Tibial nerve (tissue), 4 donors: Measurements from ENCODE around the gene KAZN. TPM values are rescaled to one million over a fixed set of nuclear protein-coding genes. Genes with fewer than 3 reads are reported as not detected.

Experiments used
- DNase-seq, 2 donors: peaks; one replicate each; pipeline ENCODE4 v3.0.0-alpha.2; 2019; ENCODE audit warnings: low spot score in 2 of 2
- H3K27ac ChIP-seq, 4 donors: fragments of 200-600 bp; sonication (generic) in 3 of 4; one replicate each; pipeline ENCODE4 v1.5.1; 2017 to 2019; ENCODE audit warnings: mild to moderate bottlenecking in 1 of 4
- H3K27me3 ChIP-seq, 2 donors: fragments of 200-600 bp; sonication (generic) in 1 of 2; one replicate each; pipeline versions ENCODE4 v1.5.1 to v1.6.0; 2017 to 2019
- H3K36me3 ChIP-seq, 3 donors: fragments of 200-600 bp; sonication (generic); one replicate each; pipeline ENCODE4 v1.5.1; 2018 to 2019
- H3K4me1 ChIP-seq, 4 donors: fragments of 200-600 bp; sonication (generic) in 3 of 4; one replicate each; pipeline ENCODE4 v1.5.1; 2017 to 2019
- H3K4me3 ChIP-seq, 4 donors: fragments of 200-600 bp; sonication (generic) in 3 of 4; one replicate each; pipeline ENCODE4 v1.5.1; 2017 to 2019; ENCODE audit warnings: mild to moderate bottlenecking in 1 of 4, moderate library complexity in 1 of 4
- H3K9me3 ChIP-seq, 4 donors: fragments of 200-600 bp; sonication (generic) in 3 of 4; one replicate each; pipeline ENCODE4 v1.5.1; 2017 to 2019
- EP300 ChIP-seq, 2 donors: sonication (generic); formaldehyde crosslinking; IDR thresholded peaks; one replicate each; pipeline ENCODE4 v1.6.1; 2017; ENCODE audit warnings: antibody characterized with exemption in 2 of 2, mild to moderate bottlenecking in 1 of 2
- POLR2A ChIP-seq, 2 donors: fragments of 450-650 bp; IDR thresholded peaks; one replicate each; pipeline ENCODE4 v1.6.1; 2017; ENCODE audit warnings: antibody characterized with exemption in 2 of 2, mild to moderate bottlenecking in 2 of 2, moderate library complexity in 2 of 2
- WGBS, 2 donors: methylation state at CpG; one replicate each; pipeline ENCODE4 v1.1.5; 2018; 5-methylcytosine and 5-hydroxymethylcytosine counted together
- total RNA-seq, 4 donors: library from RNA; depleted of rRNA; stranded (reverse); fragments of >200 nt; gene quantifications; one replicate each; pipeline ENCODE4 v1.1.0, GENCODE V29; 2016
- TF ChIP-seq, protein P1 (sequence below), 5 experiments: fragments of 200-600 bp in 3 of 5; fragments of 450-650 bp in 2 of 5; sonication (generic) in 3 of 5; IDR thresholded peaks; one replicate each; pipeline ENCODE4 v1.5.1; 2016 to 2019; ENCODE audit warnings: antibody characterized with exemption in 5 of 5, mild to moderate bottlenecking in 3 of 5, moderate library complexity in 2 of 5

The KAZN gene
- total RNA-seq, 4 donors from 2014 or later, result 16.0 to 29.2 (median 22.2) TPM

DNA sequence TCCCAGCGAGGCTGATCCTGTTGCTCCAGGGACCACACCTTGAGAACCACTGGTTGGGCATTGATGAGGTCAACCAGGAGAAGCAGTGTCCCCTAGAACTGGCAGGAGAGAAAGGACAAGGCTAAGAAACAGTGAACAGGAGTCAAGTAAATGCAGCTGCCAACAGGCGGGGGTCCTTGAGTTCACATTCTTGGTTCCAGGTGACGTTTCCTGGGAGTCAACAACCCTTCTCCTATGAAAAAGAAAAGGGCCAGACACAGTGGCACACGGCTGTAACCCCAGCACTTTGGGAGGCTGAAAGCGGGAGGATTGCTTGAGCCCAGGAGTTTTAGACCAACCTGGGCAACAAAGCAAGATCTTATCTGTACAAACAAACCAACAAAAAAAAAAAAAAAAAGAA is 98.3 kb downstream of the KAZN start:
- H3K27me3 ChIP-seq, result no peaks in the 10 kb centered on the region
- no peak overlapping the region for H3K4me3 ChIP-seq
- TF ChIP-seq EP300 (IDR thresholded peaks at IDR 0.05) (no peak), POLR2A (IDR thresholded peaks at IDR 0.05) (no peak)
- TF ChIP-seq, protein P1, sequence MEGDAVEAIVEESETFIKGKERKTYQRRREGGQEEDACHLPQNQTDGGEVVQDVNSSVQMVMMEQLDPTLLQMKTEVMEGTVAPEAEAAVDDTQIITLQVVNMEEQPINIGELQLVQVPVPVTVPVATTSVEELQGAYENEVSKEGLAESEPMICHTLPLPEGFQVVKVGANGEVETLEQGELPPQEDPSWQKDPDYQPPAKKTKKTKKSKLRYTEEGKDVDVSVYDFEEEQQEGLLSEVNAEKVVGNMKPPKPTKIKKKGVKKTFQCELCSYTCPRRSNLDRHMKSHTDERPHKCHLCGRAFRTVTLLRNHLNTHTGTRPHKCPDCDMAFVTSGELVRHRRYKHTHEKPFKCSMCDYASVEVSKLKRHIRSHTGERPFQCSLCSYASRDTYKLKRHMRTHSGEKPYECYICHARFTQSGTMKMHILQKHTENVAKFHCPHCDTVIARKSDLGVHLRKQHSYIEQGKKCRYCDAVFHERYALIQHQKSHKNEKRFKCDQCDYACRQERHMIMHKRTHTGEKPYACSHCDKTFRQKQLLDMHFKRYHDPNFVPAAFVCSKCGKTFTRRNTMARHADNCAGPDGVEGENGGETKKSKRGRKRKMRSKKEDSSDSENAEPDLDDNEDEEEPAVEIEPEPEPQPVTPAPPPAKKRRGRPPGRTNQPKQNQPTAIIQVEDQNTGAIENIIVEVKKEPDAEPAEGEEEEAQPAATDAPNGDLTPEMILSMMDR (IDR thresholded peaks at IDR 0.05), result no peak
- peaks cover 0 to 22% (median 0%) of the 10 kb centered on the region in 4 donors for H3K4me1 ChIP-seq
- DNase-seq, result no peak
- H3K9me3 ChIP-seq, result no peaks in the 10 kb centered on the region
- WGBS, 2 donors, result 54 to 79% methylated on average over 4 to 5 of the region's 5 CpGs
- H3K36me3 ChIP-seq, result no peaks in the 10 kb centered on the region
- no peak overlapping the region for H3K27ac ChIP-seq

GRCh38 chr1:14697353-14697752 is 98.9 kb downstream of the KAZN start:
- Histone ChIP-seq H3K4me1 (peaks cover 0 to 22% (median 0%) of the 10 kb centered on the region in 4 donors), H3K27ac (peak overlapping the region in 1 of 4 donors; percentile 1), H3K27me3 (no peaks in the 10 kb centered on the region), H3K4me3 (no peak overlapping the region), H3K9me3 (no peaks in the 10 kb centered on the region), H3K36me3 (no peaks in the 10 kb centered on the region)
- WGBS, 2 donors, result 21 to 26% methylated on average over 4 of the region's 4 CpGs
- no peak for TF ChIP-seq EP300 (IDR thresholded peaks at IDR 0.05)
- DNase-seq, result no peak

- DNase-seq, result no peak
- Histone ChIP-seq H3K4me1 (peaks cover 0 to 22% (median 0%) of the 10 kb centered on the region in 4 donors), H3K9me3 (peaks cover 0 to 2% (median 0%) of the 10 kb centered on the region in 4 donors), H3K4me3 (no peak overlapping the region), H3K36me3 (no peaks in the 10 kb centered on the region), H3K27ac (no peak overlapping the region), H3K27me3 (no peaks in the 10 kb centered on the region)
- no peak for TF ChIP-seq EP300 (IDR thresholded peaks at IDR 0.05)
- TF ChIP-seq, protein P1 (IDR thresholded peaks at IDR 0.05), result no peak
- TF ChIP-seq POLR2A (IDR thresholded peaks at IDR 0.05), result no peak
- 69 to 84% methylated on average over 10 to 11 of the region's 11 CpGs for WGBS, 2 donors
Measured at GRCh38 chr1:14698314-14698713, 99.8 kb downstream of the KAZN start.

GRCh38 chr1:14699620-14700019 is 101.1 kb downstream of the KAZN start:
- no peak overlapping the region for H3K4me3 ChIP-seq
- no peaks in the 10 kb centered on the region for H3K27me3 ChIP-seq

GRCh38 chr1:14704846-14705245 is 106.4 kb downstream of the KAZN start:
- peaks cover 0 to 6% (median 0%) of the 10 kb centered on the region in 4 donors for H3K4me1 ChIP-seq
- no peak overlapping the region for H3K27ac ChIP-seq
- DNase-seq, result no peak
- peaks cover 0 to 13% (median 0%) of the 10 kb centered on the region in 4 donors for H3K9me3 ChIP-seq
- no peaks in the 10 kb centered on the region for H3K27me3 ChIP-seq
- TF ChIP-seq, protein P1 (IDR thresholded peaks at IDR 0.05), result no peak
- TF ChIP-seq POLR2A (IDR thresholded peaks at IDR 0.05) (no peak), EP300 (IDR thresholded peaks at IDR 0.05) (no peak)
- H3K36me3 ChIP-seq, result no peaks in the 10 kb centered on the region
- no peak overlapping the region for H3K4me3 ChIP-seq
- WGBS, 2 donors, result 95 to 100% methylated on average over 1 of the region's 1 CpG

More at GRCh38 chr1:14699620-14700019, 101.1 kb downstream of the KAZN start:
- DNase-seq, result no peak
- H3K27ac ChIP-seq, result no peak overlapping the region
- H3K36me3 ChIP-seq, result no peaks in the 10 kb centered on the region
- TF ChIP-seq EP300 (IDR thresholded peaks at IDR 0.05) (no peak), POLR2A (IDR thresholded peaks at IDR 0.05) (no peak)
- TF ChIP-seq, protein P1 (IDR thresholded peaks at IDR 0.05), result no peak
- peaks cover 0 to 6% (median 0%) of the 10 kb centered on the region in 4 donors for H3K9me3 ChIP-seq
- 64 to 69% methylated on average over 8 of the region's 8 CpGs for WGBS, 2 donors
- peaks cover 0 to 22% (median 0%) of the 10 kb centered on the region in 4 donors for H3K4me1 ChIP-seq

- no peak overlapping the region for H3K4me3 ChIP-seq
- no peaks in the 10 kb centered on the region for H3K4me1 ChIP-seq
- H3K9me3 ChIP-seq, result peaks cover 0 to 13% (median 0%) of the 10 kb centered on the region in 4 donors
- H3K36me3 ChIP-seq, result no peaks in the 10 kb centered on the region
- DNase-seq, result no peak
- H3K27ac ChIP-seq, result no peak overlapping the region
- TF ChIP-seq EP300 (IDR thresholded peaks at IDR 0.05), result no peak
- TF ChIP-seq, protein P1 (IDR thresholded peaks at IDR 0.05), result no peak
- TF ChIP-seq POLR2A (IDR thresholded peaks at IDR 0.05), result no peak
- H3K27me3 ChIP-seq, result no peaks in the 10 kb centered on the region
- WGBS, 2 donors, result 92 to 93% methylated on average over 5 of the region's 5 CpGs
Measured at GRCh38 chr1:14705824-14706223, 107.3 kb downstream of the KAZN start.
